ENCODE measurements around the gene SLIT3. TPM values are rescaled to one million over a fixed set of nuclear protein-coding genes. Genes with fewer than 3 reads are reported as not detected.

Gene SLIT3
- total RNA-seq, 4 donors from 2014 or later: 28.4 to 77.2 (median 63.8) TPM

DNA sequence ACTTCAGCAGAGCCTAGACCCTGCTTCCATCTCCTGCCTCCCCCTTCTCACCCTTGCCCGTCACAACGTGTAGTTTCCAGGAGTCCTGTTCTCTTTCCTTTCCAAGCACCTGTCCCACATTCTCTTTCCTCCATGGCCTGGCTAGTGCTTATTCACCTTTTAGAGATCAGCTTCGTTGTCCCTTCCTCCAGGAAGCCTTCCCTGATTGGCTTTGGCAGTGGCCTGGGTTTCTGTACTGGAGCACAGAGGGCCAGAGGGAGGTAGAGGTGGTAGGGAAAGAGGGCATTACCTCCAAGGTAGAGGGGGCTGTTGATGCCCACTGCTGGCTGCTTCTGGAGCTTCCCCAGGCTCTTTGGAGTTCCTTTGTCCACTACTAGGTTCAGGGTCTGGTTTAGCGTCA lies 628.1 kb downstream of the SLIT3 start:
- TF ChIP-seq, protein P1, sequence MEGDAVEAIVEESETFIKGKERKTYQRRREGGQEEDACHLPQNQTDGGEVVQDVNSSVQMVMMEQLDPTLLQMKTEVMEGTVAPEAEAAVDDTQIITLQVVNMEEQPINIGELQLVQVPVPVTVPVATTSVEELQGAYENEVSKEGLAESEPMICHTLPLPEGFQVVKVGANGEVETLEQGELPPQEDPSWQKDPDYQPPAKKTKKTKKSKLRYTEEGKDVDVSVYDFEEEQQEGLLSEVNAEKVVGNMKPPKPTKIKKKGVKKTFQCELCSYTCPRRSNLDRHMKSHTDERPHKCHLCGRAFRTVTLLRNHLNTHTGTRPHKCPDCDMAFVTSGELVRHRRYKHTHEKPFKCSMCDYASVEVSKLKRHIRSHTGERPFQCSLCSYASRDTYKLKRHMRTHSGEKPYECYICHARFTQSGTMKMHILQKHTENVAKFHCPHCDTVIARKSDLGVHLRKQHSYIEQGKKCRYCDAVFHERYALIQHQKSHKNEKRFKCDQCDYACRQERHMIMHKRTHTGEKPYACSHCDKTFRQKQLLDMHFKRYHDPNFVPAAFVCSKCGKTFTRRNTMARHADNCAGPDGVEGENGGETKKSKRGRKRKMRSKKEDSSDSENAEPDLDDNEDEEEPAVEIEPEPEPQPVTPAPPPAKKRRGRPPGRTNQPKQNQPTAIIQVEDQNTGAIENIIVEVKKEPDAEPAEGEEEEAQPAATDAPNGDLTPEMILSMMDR (IDR thresholded peaks at IDR 0.05): no peak
- no peak for TF ChIP-seq POLR2A (IDR thresholded peaks at IDR 0.05)
- Histone ChIP-seq H3K9me3 (no peaks in the 10 kb centered on the region), H3K4me1 (no peaks in the 10 kb centered on the region), H3K4me3 (replicated peaks in 1 of 3) (no peak overlapping the region), H3K36me3 (peaks cover 6 to 11% of the 10 kb centered on the region in 2 donors), H3K27me3 (no peaks in the 10 kb centered on the region), H3K27ac (no peak overlapping the region)
- no peak for DNase-seq
- intact Hi-C loops (cut with DNase I): loop anchor here (10.0 kb wide), 1 partner anchor 632 kb away; the partner anchor contains the start of gene SLIT3
- whole genome bisulfite sequencing, 2 donors: 87 to 89% methylated on average over 4 of the region's 4 CpGs

DNA sequence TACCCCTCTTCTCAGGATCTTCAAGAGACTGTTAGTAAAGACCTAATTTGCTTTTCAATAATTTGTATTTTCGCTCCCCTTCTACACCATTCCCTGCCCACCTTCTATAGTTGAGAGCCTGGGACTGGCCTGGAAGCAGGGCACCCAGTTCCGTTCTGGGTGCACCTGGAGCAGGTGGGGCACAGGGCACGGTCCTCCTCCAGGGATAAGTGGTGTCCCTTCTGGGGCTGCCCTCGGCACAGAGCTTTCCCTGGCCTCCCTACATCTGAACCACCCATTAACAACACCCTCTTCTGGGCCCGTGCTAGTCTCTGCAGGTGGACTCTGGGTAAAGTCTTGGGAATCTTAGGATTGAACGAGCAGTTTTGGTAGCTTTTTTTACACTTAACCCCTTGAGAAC lies 628.9 kb downstream of the SLIT3 start:
- H3K4me1 ChIP-seq: no peaks in the 10 kb centered on the region
- DNase-seq: no peak
- H3K36me3 ChIP-seq: peaks cover 6 to 11% of the 10 kb centered on the region in 2 donors
- no peaks in the 10 kb centered on the region for H3K9me3 ChIP-seq
- intact Hi-C loops (cut with DNase I): loop anchor here (10.0 kb wide), 1 partner anchor 633 kb away; the partner anchor contains the start of gene SLIT3
- no peak overlapping the region for H3K27ac ChIP-seq
- no peaks in the 10 kb centered on the region for H3K27me3 ChIP-seq
- TF ChIP-seq POLR2A (IDR thresholded peaks at IDR 0.05): no peak
- TF ChIP-seq, protein P1 (IDR thresholded peaks at IDR 0.05): no peak
- H3K4me3 ChIP-seq (replicated peaks in 1 of 3): no peak overlapping the region
- WGBS, 2 donors: 81% methylated on average over 5 to 6 of the region's 6 CpGs

DNA sequence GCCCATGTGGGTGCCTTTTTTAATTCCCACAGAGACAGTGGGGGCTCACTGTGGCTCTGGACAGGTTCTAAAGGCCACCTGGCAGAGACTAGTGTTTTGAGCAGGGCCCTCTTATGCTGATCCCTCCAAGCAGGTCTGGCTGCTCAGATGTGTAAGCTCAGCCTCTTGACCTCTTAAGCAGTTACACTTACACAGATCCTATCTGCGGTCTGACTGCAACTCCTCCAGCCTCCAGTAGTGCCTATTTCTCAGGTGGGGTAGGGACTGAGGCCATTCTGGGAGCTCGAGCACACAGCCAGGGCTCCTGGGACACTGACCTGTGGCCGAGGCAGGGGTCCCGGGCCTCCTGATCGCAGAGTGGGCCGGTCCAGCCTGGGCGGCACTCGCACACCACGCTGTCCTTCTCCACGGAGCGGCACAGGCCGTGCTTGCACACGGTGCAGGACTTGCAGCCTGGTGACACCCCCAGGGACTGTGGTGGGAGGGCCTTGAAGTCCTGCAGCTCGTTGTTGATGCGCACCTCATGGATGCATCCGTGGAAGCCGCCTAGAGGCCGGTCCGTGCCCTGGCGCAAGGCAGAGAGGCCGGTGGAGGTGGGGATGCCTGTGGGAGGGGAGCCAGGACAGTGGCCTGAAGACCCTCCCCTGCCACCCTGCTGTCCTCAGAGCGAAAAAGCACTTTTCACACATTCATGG lies 629.9 kb downstream of the SLIT3 start:
- Histone ChIP-seq H3K27me3 (no peaks in the 10 kb centered on the region), H3K9me3 (no peaks in the 10 kb centered on the region), H3K4me1 (no peaks in the 10 kb centered on the region), H3K27ac (no peak overlapping the region), H3K4me3 (replicated peaks in 1 of 3) (no peak overlapping the region), H3K36me3 (peaks cover 6 to 15% of the 10 kb centered on the region in 2 donors)
- intact Hi-C loops (cut with DNase I): loop anchor here (10.0 kb wide), 1 partner anchor 634 kb away; the partner anchor contains the start of gene SLIT3
- TF ChIP-seq, protein P1 (IDR thresholded peaks at IDR 0.05): no peak
- no peak for TF ChIP-seq POLR2A (IDR thresholded peaks at IDR 0.05)
- 73 to 100% methylated on average over 1 to 3 of the region's 22 CpGs for WGBS, 2 donors
- DNase-seq: no peak

DNA sequence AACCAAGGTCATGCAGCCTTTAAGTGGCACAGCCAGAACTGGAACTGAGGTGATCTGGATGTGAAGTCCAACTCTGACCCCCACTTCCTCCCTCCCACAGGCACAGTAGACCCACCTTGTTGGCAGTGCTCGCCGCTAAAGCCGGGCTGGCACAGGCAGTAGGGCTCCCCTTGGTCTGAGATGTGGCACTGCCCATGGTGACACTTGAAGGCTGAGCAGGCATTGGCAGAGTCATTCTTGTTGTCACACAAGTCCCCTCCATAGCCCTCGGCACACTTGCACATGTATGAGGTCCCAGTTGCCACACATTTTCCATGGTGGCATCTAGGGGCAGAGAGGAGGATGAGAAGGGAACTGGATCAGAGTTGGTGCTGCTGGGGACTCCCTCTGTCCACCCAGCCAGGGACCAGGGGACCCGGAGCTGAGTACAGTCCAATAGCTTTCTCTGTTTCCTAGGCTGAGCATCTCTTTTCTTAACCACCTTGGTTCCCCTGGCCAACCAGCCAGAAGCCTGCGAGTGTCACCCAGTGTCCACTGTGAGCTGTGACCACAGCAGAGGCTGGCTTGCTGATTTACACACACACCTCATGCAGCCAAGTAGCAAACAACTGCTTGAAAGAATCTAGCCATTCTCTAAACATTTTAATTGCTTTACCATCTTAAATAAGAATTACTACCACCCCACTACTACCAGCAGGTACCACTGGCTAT lies 631.1 kb downstream of the SLIT3 start:
- H3K4me3 ChIP-seq (replicated peaks in 1 of 3): no peak overlapping the region
- intact Hi-C loops (cut with DNase I): loop anchor here (10.0 kb wide), 1 partner anchor 635 kb away; the partner anchor contains the start of gene SLIT3
- 93 to 94% methylated on average over 5 to 6 of the region's 6 CpGs for WGBS, 2 donors
- no peaks in the 10 kb centered on the region for H3K9me3 ChIP-seq
- no peak for DNase-seq
- H3K36me3 ChIP-seq: peaks cover 6 to 15% of the 10 kb centered on the region in 2 donors
- TF ChIP-seq, protein P1 (IDR thresholded peaks at IDR 0.05): no peak
- TF ChIP-seq POLR2A (IDR thresholded peaks at IDR 0.05): no peak
- H3K27ac ChIP-seq: no peak overlapping the region
- H3K4me1 ChIP-seq: no peaks in the 10 kb centered on the region
- H3K27me3 ChIP-seq: no peaks in the 10 kb centered on the region

DNA sequence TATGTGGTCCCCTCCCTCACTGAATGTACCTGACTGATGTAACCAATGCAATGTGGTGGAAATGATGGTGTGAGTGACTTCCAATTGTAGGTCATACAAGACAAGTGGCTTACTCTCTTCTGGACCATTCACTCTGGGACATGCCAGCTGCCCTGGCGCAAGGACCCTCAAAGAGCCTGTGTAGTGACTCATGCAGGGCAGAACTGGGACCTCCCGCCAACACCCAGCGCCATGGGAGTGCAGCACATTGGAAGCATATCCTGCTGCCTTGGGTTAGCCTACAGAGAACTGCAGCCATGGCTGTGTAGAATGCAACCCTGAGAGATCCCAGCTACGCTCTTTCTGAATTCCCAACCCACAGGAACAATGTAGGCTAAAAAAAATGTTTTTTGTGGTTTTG lies 631.8 kb downstream of the SLIT3 start:
- DNase-seq: no peak
- Histone ChIP-seq H3K27me3 (no peaks in the 10 kb centered on the region), H3K27ac (no peak overlapping the region), H3K9me3 (no peaks in the 10 kb centered on the region), H3K4me1 (no peaks in the 10 kb centered on the region), H3K36me3 (peaks cover 6 to 15% of the 10 kb centered on the region in 2 donors), H3K4me3 (replicated peaks in 1 of 3) (no peak overlapping the region)
- intact Hi-C loops (cut with DNase I): no loop called here
- TF ChIP-seq, protein P1 (IDR thresholded peaks at IDR 0.05): no peak
- TF ChIP-seq POLR2A (IDR thresholded peaks at IDR 0.05): no peak
- 93 to 100% methylated on average over 4 of the region's 4 CpGs for WGBS, 2 donors
